Gastroesophageal sphincter (tissue), 3 donors: ENCODE data around the gene ADAMTSL3.

Experiments used
- CTCF ChIP-seq, 4 experiments: fragments of 200-600 bp in 2 of 4; fragments of 450-650 bp in 2 of 4; sonication (generic) in 1 of 4; IDR thresholded peaks; one replicate each; pipeline ENCODE4 v1.5.1; 2017 to 2019; ENCODE audit warnings: antibody characterized with exemption in 4 of 4, mild to moderate bottlenecking in 2 of 4, moderate library complexity in 2 of 4
- EP300 ChIP-seq: sonication (generic); formaldehyde crosslinking; IDR thresholded peaks from one replicate; pipeline ENCODE4 v1.6.1; 2017; ENCODE audit warnings: antibody characterized with exemption, mild to moderate bottlenecking
- POLR2A ChIP-seq, 2 donors: fragments of 450-650 bp; IDR thresholded peaks; one replicate each; pipeline ENCODE4 v1.6.1; 2017; ENCODE audit warnings: antibody characterized with exemption in 2 of 2, mild to moderate bottlenecking in 2 of 2, moderate library complexity in 1 of 2
- POLR2AphosphoS5 ChIP-seq: sonication (generic); formaldehyde crosslinking; IDR thresholded peaks from one replicate; pipeline ENCODE4 v1.6.1; 2017; ENCODE audit warnings: antibody characterized with exemption

GRCh38 chr15:83708328-83708727 is 54.4 kb downstream of the ADAMTSL3 start:
- no peak for TF ChIP-seq POLR2AphosphoS5
- no peak for TF ChIP-seq POLR2A (IDR thresholded peaks at IDR 0.05)
- no peak for TF ChIP-seq CTCF (IDR thresholded peaks at IDR 0.05)
- TF ChIP-seq EP300, result no peak
